GM13976 (cell line): ENCODE measurements around the gene MICAL3.

Source experiments
- DNase-seq: peaks from one replicate; pipeline ENCODE4 v3.0.0; 2012; ENCODE audit warnings: low spot score
- CTCF ChIP-seq: IDR thresholded peaks from 2 replicates; pipeline ENCODE4 v1.5.1; 2012; ENCODE audit warnings: borderline replicate concordance, mild to moderate bottlenecking; ENCODE audit not compliant: insufficient read depth; ENCODE audit errors: extremely low read depth, missing control alignments, control extremely low read depth
- in situ Hi-C: fragments of 300-500 bp; cut with MboI; formaldehyde crosslinking; loops from one replicate; pipeline ENCODE4 v1.12.0; 2022; ENCODE audit warnings: low sequenced_read_pairs, mixed read lengths, inconsistent platforms; ENCODE audit not compliant: unreplicated experiment

Gene MICAL3

GRCh38 chr22:17869285-17870096 lies 154.9 kb downstream of the MICAL3 start:
- in situ Hi-C loops: no loop called here
- DNase-seq: no peak
- TF ChIP-seq CTCF: no peak

- in situ Hi-C loops: no loop called here
- DNase-seq: no peak
- no peak for TF ChIP-seq CTCF
These were observed 155.6 kb downstream of the MICAL3 start for GRCh38 chr22:17868771-17869170.

DNA sequence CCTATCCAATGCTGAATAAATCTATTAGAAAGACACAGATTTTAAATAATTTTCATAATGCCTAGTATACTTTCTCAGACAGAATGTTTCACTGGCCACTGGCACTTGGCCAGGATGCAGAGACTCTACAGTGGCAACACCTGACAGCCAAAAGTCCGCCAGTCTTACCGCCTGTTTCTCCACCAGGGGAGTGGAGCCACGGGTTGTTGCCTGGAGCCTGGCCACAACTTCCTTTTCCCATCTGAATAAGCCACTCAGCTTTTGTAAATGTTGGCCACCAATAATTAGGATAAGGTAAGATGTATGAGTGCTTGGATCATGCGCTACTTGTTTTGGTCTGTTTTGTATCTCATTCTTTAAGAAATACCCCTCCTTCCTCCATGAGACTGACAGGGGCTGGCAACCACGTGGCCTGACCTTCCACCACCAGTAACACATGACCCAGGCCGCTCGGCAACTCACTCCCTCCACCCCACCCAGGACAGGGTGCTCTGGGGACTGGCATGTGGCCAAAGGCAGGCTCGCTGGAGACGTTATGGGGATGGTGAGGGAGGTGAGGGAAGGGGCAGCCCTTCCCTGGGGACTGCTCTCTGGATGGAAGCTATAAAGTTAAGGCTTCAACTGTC lies 157.1 kb downstream of the MICAL3 start:
- TF ChIP-seq CTCF: no peak
- no peak for DNase-seq
- in situ Hi-C loops: no loop called here

- DNase-seq: no peak
- in situ Hi-C loops: no loop called here
These were observed 157.7 kb downstream of the MICAL3 start for GRCh38 chr22:17866621-17867020.

GRCh38 chr22:17866127-17866526 lies 158.2 kb downstream of the MICAL3 start:
- no peak for TF ChIP-seq CTCF
- DNase-seq: no peak
- in situ Hi-C loops: no loop called here

More at GRCh38 chr22:17866621-17867020, 157.7 kb downstream of the MICAL3 start:
- TF ChIP-seq CTCF: no peak

GRCh38 chr22:17865183-17866055 lies 158.9 kb downstream of the MICAL3 start:
- DNase-seq: no peak
- TF ChIP-seq CTCF: no peak
- in situ Hi-C loops: no loop called here
